ENCODE data around the gene SNAPC1. TPM values are rescaled to one million over a fixed set of nuclear protein-coding genes. Genes with fewer than 3 reads are reported as not detected.
"Not testable (repeated sequence)": the region's sequence is repeated elsewhere in the genome, so short reads cannot be mapped to it uniquely, and the experiment has no call there.

SNAPC1 gene
- total RNA-seq, 3 donors from 2014 or later: 4.6 to 9.1 (median 7.2) TPM

DNA sequence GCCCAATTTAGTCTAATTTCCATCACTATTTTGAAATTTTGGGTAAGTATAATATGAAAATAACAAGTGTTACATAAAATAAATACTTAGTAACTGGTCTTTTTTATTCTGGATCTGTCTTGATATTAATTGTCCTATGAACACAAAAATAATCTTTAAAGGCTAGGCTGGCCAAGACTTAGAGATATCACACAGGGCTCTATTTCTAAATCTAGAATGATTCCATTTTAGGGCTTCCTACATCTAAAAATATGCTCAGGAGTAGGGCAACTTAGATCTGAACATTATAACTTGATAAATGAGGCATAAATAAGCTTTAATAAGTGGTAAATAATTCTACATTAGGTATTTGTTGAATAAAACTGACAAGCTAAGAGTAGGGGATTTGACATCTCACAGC is 23.1 kb upstream of the SNAPC1 start:
- Histone ChIP-seq H3K4me1 (no peaks in the 10 kb centered on the region), H3K36me3 (peaks cover 14% of the 10 kb centered on the region), H3K27me3 (no peaks in the 10 kb centered on the region), H3K9me3 (no peaks in the 10 kb centered on the region), H3K4me3 (no peak overlapping the region), H3K27ac (no peak overlapping the region)
- TF ChIP-seq POLR2AphosphoS5 (IDR thresholded peaks at IDR 0.05): no peak
- TF ChIP-seq, protein P1, sequence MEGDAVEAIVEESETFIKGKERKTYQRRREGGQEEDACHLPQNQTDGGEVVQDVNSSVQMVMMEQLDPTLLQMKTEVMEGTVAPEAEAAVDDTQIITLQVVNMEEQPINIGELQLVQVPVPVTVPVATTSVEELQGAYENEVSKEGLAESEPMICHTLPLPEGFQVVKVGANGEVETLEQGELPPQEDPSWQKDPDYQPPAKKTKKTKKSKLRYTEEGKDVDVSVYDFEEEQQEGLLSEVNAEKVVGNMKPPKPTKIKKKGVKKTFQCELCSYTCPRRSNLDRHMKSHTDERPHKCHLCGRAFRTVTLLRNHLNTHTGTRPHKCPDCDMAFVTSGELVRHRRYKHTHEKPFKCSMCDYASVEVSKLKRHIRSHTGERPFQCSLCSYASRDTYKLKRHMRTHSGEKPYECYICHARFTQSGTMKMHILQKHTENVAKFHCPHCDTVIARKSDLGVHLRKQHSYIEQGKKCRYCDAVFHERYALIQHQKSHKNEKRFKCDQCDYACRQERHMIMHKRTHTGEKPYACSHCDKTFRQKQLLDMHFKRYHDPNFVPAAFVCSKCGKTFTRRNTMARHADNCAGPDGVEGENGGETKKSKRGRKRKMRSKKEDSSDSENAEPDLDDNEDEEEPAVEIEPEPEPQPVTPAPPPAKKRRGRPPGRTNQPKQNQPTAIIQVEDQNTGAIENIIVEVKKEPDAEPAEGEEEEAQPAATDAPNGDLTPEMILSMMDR (IDR thresholded peaks at IDR 0.05): no peak
- no peak for TF ChIP-seq POLR2A (IDR thresholded peaks at IDR 0.05)
- DNase-seq (ENCODE audit: low spot score in 2 of 2): no peak
- intact Hi-C loops (cut with DNase I; ENCODE audit: low total_unique reads): loop anchor here (10.0 kb wide), 1 partner anchor 274 kb away; no protein-coding TSS in a partner anchor

DNA sequence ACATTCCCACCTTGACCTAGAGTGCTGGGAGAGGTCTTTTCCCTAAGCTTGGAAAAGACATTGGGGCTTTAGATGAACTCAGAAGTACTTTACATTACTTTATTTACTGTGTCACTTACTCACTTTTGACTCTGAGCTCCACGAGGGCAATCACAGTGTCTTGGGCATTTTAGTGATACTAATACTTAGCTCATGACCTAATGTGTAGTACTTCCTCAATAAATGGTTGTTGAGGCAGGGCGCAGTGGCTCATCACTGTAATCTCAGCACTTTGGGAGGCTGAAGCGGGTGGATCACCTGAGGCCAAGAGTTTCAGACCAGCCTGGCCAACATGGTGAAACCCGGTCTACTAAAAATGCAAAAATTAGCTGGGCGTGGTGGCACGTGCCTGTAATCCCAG is 19.8 kb upstream of the SNAPC1 start:
- H3K36me3 ChIP-seq: peaks cover 4% of the 10 kb centered on the region
- intact Hi-C loops (cut with DNase I; ENCODE audit: low total_unique reads): no loop called here
- DNase-seq (ENCODE audit: low spot score in 2 of 2): no peak

DNA sequence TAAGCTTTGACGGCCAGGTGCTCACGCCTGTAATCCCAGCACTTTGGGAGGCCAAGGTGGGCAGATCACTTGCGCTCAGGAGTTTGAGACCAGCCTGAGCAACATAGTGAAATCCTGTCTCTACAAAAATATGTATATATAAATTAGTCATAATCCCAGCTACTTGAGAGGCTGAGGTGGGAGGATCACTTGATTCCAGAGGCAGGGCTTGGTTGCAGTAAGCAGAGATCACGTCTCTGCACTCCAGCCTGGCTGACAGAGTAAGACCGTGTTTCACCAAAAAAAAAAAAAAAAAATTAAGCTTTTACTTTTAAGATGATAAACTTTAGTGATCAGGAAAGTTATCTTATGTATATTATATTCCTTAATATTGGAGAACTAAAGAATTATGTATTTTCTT is 18.0 kb upstream of the SNAPC1 start:
- Histone ChIP-seq H3K36me3 (peaks cover 4% of the 10 kb centered on the region), H3K27me3 (no peaks in the 10 kb centered on the region), H3K4me3 (no peak overlapping the region), H3K4me1 (no peaks in the 10 kb centered on the region), H3K9me3 (no peaks in the 10 kb centered on the region), H3K27ac (no peak overlapping the region)
- TF ChIP-seq, protein P1 (IDR thresholded peaks at IDR 0.05): no peak
- no peak for TF ChIP-seq POLR2AphosphoS5 (IDR thresholded peaks at IDR 0.05)
- no peak for TF ChIP-seq POLR2A (IDR thresholded peaks at IDR 0.05)
- intact Hi-C loops (cut with DNase I; ENCODE audit: low total_unique reads): no loop called here
- no peak for DNase-seq (ENCODE audit: low spot score in 2 of 2)

More for the DNA sequence above, 19.8 kb upstream of the SNAPC1 start:
- no peak overlapping the region for H3K4me3 ChIP-seq
- no peaks in the 10 kb centered on the region for H3K9me3 ChIP-seq
- TF ChIP-seq POLR2AphosphoS5 (IDR thresholded peaks at IDR 0.05): no peak
- TF ChIP-seq, protein P1 (IDR thresholded peaks at IDR 0.05): no peak
- TF ChIP-seq POLR2A (IDR thresholded peaks at IDR 0.05): no peak
- H3K4me1 ChIP-seq: no peaks in the 10 kb centered on the region
- no peak overlapping the region for H3K27ac ChIP-seq
- no peaks in the 10 kb centered on the region for H3K27me3 ChIP-seq

DNA sequence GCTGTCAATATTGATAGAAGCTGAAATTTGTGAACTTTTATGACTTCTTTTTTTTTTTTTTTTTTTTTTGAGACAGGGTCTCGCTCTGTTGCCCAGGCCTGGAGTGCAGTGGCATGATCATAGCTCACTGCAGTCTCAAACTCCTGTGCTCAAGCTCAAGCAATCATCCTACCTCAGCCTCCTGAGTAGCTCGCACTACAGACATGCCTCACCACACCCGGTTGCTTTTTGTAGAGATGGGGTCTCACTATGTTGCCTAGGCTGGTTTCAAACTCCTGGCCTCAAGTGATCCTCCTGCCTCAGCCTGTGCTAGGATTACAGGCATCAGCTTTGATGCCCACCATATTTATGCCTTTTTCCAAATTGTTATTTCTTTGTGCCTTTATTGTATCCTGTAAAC is 15.9 kb upstream of the SNAPC1 start:
- intact Hi-C loops (cut with DNase I; ENCODE audit: low total_unique reads); DNase-seq (ENCODE audit: low spot score in 2 of 2); H3K36me3 ChIP-seq; H3K4me1 ChIP-seq; H3K9me3 ChIP-seq; H3K27ac ChIP-seq; H3K4me3 ChIP-seq; H3K27me3 ChIP-seq: not testable (repeated sequence)

DNA sequence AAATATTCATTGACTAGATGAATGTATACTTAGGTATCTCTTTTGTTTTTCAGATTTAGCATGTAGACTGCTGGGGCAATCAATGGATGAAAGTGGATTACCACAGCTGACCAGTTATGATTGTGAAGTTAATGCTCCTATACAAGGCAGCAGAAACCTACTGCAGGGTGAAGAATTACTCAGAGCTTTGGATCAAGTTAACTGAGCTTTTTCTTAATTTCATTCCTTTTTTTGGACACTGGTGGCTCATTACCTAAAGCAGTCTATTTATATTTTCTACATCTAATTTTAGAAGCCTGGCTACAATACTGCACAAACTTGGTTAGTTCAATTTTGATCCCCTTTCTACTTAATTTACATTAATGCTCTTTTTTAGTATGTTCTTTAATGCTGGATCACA is 15.3 kb upstream of the SNAPC1 start:
- no peaks in the 10 kb centered on the region for H3K36me3 ChIP-seq
- H3K27ac ChIP-seq: no peak overlapping the region

More for the DNA sequence above, 15.3 kb upstream of the SNAPC1 start:
- no peaks in the 10 kb centered on the region for H3K27me3 ChIP-seq
- intact Hi-C loops (cut with DNase I; ENCODE audit: low total_unique reads): no loop called here
- H3K4me1 ChIP-seq: no peaks in the 10 kb centered on the region
- no peak for DNase-seq (ENCODE audit: low spot score in 2 of 2)
- no peaks in the 10 kb centered on the region for H3K9me3 ChIP-seq
- no peak overlapping the region for H3K4me3 ChIP-seq
- no peak for TF ChIP-seq POLR2A (IDR thresholded peaks at IDR 0.05)
- TF ChIP-seq, protein P1 (IDR thresholded peaks at IDR 0.05): no peak
- TF ChIP-seq POLR2AphosphoS5 (IDR thresholded peaks at IDR 0.05): no peak

Measured in breast epithelium (tissue), 4 donors.